ENCODE measurements around the gene P2RX2.

P2RX2 gene

GRCh38 chr12:132618683-132619043 lies at the start of gene P2RX2:
Gene P2RX2 (plus strand): TSS chr12:132618776. CDS start chr12:132618817, 41 bp downstream.
- no peak for DNase-seq (ENCODE audit: low read depth)

DNA sequence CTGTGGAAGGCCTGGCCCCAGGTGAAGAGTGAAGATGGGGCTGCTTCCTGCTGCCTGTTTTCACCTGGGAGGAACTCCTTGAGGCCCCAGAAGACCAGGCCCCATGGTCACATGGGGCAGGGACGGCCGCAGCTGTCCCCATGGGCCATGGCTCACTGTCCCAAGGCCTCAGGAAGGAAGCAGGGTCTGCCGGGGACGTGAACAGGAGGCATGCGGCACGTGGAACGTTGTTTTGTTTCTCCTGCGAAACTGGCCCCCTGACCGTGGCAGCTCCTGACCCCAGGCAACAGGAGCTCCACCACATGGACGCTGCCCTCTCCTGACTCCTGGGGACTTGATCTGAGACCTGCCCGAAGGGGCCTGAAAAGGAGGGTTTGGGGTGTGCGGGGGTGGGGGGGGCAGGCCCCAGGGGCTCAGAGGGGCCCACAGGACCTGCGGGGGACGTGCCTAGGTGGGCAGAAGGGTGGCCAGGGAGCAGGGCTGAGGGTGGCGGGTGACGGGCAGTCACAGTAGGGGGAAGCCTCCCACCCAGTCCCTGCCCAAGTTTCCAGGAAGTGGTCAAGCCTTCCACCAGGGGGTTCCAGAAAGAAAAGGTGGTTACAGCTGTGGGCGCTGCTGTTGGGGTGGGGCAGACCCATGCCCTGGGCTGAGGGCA lies 49.6 kb upstream of the P2RX2 start:
- no peak for DNase-seq (ENCODE audit: low read depth)

GRCh38 chr12:132569856-132570480 lies 48.6 kb upstream of the P2RX2 start:
- DNase-seq (ENCODE audit: low read depth), result no peak

GRCh38 chr12:132570635-132571034 lies 47.9 kb upstream of the P2RX2 start:
- no peak for DNase-seq (ENCODE audit: low read depth)

DNA sequence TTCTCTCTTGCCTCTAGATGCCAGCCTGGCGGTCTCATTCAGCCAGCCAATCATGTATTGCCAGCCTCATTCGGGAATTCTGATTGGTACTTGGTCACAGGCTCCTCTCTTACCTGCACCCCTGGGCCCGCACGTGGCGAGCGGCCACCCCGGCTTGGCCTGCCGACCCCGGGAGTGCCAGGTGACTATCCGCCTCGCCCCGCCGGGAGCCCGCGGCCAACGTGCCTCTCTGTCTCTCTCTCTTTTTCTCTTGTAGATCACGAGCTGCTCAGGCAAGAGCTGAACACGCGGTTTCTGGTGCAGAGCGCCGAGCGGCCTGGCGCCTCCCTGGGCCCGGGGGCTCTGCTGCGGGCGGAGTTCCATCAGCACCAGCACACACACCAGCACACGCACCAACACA lies 47.5 kb upstream of the P2RX2 start:
- no peak for DNase-seq (ENCODE audit: low read depth)

DNA sequence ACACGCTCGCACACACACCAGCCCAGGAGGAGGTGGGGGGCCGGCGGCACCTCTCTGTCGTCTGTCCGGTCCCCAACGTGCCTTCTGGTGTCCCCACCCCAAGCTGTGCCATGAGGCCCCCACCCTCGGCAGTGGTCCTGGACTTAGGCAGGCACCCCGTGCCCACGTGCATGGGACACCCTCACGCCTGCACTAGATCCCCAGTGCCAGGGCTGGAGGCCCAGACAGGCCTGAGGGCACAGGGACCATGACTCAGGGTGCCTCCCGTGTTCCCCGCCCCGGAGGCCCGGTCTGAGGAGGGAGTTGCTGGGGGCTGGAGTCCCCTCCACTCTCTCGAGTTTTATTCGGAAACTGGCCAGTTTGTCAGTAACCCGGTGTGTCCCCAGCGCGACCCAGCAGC lies 47.0 kb upstream of the P2RX2 start:
- DNase-seq (ENCODE audit: low read depth), result no peak

DNA sequence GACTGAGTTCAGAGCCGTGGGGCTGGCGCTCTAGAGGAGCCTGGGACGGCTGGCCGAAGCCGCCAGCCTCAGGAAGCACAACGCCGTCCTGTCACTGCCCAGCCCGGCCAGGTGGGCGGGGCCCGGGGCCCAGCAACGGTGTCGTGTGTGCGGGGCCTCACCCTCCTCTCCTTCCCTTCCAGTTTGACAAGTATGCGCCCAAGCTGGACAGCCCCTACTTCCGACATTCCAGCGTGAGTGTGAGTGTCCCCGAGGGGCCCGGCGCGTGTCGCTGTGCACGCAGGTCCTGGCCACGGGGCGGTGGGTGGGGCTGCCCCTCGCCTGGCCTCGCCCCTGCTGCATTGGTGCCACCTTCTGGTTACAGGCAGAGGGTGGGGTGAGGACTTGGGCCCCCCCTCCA lies 46.5 kb upstream of the P2RX2 start:
- no peak for DNase-seq (ENCODE audit: low read depth)

- no peak for DNase-seq (ENCODE audit: low read depth)
Measured at GRCh38 chr12:132572801-132573760, 45.5 kb upstream of the P2RX2 start.

- no peak for DNase-seq (ENCODE audit: low read depth)
Measured at GRCh38 chr12:132574271-132574996, 44.1 kb upstream of the P2RX2 start.

GRCh38 chr12:132575661-132576060 lies 42.9 kb upstream of the P2RX2 start:
- DNase-seq (ENCODE audit: low read depth), result no peak

GRCh38 chr12:132576701-132577100 lies 41.9 kb upstream of the P2RX2 start:
- no peak for DNase-seq (ENCODE audit: low read depth)

DNA sequence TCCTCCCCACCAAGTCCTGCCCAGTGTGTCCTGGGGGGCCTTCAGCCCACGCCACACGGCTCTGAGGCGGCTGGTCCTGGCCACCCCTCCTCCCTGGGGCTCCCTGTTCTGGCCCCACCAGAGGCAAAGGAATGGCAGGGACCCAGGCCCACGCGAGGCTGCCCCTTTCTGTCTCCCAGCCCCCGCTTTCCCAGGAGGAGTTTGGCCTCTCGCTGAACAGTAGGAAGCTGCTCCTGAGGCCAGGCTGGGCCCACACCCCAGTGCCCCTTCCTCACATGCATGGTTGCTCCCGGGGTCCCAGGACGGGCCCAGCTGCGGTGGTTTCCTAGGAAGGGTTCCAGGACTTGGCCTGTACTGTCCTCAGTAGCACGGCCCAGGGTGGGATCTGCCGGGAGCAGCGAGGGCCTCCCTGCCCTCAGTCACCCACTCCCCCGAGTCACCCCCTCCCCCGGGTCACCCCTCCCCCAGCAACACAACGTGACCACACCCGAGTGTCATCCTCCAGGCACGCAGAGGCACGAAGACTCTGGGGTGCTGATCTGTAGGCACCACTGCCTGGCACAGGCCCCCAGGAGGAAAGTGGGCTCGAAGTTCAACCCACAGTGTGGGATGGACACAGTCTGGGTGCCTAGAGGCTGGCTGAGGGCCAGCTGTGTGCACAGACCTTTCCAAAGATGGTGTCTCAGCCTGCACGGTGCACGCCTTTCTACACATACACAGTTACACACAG lies 41.2 kb upstream of the P2RX2 start:
- DNase-seq (ENCODE audit: low read depth), result no peak

- DNase-seq (ENCODE audit: low read depth), result no peak
Measured at GRCh38 chr12:132578118-132578517, 40.5 kb upstream of the P2RX2 start.

- no peak for DNase-seq (ENCODE audit: low read depth)
Measured at GRCh38 chr12:132578826-132579225, 39.8 kb upstream of the P2RX2 start.

DNA sequence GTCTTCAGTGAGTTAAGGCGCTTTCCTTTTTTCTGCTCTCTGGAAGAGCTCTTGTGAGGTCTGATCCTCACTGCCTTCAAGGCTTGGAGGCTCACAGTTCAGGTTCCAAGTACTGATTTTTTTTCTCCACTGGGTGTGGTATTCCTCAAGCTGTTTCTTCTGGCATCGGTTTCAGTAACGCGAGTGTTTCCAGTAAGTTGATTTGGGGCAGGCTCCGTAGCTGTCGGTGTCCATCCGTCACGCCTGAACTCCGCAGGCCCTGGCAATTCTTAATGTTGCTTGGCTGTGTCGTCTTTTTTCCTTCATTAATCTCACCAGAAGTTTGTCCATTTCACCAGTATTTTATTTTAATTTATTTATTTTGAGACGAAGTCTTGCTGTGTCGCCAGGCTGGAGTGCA lies 38.8 kb upstream of the P2RX2 start:
- DNase-seq (ENCODE audit: low read depth), result no peak

- DNase-seq (ENCODE audit: low read depth), result no peak
Measured at GRCh38 chr12:132580701-132581292, 37.8 kb upstream of the P2RX2 start.

DNA sequence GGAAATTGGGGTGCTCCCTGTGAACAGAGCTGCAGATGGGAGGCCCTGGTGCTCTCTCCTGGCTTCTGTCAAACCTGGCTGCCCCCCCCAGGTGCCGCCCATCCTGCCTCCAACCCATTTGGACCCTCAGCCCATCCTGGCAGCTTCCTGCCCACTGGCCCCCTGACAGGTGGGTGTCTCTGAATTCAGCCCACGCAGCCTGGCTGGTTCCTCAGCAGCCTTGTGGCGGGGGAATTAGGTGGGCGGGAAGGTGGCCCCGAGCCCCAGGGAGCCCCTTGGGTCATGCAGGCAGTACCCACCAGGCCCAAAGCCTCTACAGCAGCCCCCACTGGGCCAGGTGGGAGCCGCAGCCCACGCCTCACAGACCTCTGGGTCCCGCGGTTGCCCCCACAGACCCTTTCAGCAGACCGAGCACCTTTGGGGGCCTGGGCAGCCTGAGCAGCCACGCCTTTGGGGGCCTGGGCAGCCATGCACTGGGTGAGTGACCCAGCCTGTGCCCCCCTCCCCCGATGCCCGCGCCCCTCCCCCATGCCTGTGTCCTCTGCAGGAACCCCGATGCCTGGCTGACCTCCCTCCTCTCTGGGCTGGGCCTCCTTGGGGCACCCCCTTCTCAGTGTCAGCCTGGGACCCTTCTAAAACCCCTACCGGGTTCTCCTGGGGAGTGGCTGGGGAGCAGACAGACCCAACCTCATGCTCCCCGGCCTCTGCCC lies 37.1 kb upstream of the P2RX2 start:
- DNase-seq (ENCODE audit: low read depth), result no peak

- no peak for DNase-seq (ENCODE audit: low read depth)
Measured at GRCh38 chr12:132582058-132582420, 36.5 kb upstream of the P2RX2 start.

GRCh38 chr12:132582582-132583410 lies 35.8 kb upstream of the P2RX2 start:
- DNase-seq (ENCODE audit: low read depth), result no peak

DNA sequence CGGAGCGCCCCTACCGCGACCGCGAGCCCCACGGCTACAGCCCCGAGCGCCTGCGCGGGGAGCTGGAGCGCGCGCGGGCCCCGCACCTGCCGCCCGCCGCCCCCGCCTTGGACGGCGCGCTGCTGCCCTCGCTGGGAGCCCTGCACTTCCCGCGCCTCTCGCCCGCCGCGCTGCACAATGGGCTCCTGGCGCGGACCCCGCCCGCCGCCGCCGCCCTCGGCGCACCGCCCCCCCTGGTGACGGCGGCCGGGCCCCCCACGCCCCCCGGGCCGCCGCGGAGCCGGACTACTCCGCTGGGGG lies 35.2 kb upstream of the P2RX2 start:
- DNase-seq (ENCODE audit: low read depth), result no peak
